ENCODE measurements around the gene TWF1.

DNA sequence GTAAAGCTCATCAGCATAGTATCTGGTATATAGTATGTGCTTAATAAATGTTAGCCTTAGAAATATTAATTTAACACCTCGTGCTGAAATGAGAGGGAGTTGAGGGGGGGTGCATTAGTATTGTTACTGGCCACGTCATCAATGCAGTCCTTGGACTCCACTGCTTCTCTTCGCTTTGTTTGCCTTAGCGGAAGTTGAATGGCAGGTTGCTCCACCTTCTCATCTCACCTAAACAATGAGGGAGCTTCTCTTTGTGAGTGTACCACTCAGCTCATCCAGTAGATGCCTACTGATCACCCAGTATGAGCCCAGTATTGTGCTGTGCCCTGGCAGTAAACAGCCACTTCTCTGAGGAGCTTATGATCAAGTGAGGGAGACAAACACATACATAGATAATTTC lies 34.2 kb upstream of the TWF1 start:
- TF ChIP-seq, protein P1, sequence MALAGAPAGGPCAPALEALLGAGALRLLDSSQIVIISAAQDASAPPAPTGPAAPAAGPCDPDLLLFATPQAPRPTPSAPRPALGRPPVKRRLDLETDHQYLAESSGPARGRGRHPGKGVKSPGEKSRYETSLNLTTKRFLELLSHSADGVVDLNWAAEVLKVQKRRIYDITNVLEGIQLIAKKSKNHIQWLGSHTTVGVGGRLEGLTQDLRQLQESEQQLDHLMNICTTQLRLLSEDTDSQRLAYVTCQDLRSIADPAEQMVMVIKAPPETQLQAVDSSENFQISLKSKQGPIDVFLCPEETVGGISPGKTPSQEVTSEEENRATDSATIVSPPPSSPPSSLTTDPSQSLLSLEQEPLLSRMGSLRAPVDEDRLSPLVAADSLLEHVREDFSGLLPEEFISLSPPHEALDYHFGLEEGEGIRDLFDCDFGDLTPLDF (CRISPR knock-in tag; IDR thresholded peaks at IDR 0.05): no peak
- TF ChIP-seq, protein P2, sequence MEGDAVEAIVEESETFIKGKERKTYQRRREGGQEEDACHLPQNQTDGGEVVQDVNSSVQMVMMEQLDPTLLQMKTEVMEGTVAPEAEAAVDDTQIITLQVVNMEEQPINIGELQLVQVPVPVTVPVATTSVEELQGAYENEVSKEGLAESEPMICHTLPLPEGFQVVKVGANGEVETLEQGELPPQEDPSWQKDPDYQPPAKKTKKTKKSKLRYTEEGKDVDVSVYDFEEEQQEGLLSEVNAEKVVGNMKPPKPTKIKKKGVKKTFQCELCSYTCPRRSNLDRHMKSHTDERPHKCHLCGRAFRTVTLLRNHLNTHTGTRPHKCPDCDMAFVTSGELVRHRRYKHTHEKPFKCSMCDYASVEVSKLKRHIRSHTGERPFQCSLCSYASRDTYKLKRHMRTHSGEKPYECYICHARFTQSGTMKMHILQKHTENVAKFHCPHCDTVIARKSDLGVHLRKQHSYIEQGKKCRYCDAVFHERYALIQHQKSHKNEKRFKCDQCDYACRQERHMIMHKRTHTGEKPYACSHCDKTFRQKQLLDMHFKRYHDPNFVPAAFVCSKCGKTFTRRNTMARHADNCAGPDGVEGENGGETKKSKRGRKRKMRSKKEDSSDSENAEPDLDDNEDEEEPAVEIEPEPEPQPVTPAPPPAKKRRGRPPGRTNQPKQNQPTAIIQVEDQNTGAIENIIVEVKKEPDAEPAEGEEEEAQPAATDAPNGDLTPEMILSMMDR (IDR thresholded peaks at IDR 0.05): no peak
- TF ChIP-seq CREB1 (CRISPR knock-in tag; IDR thresholded peaks at IDR 0.05) (no peak), SMAD3 (CRISPR knock-in tag; IDR thresholded peaks at IDR 0.05; ENCODE audit: borderline replicate concordance) (no peak), ZNF121 (CRISPR knock-in tag; IDR thresholded peaks at IDR 0.05) (no peak), FOXK1 (CRISPR knock-in tag; IDR thresholded peaks at IDR 0.05) (no peak)
- TF ChIP-seq, protein P3, sequence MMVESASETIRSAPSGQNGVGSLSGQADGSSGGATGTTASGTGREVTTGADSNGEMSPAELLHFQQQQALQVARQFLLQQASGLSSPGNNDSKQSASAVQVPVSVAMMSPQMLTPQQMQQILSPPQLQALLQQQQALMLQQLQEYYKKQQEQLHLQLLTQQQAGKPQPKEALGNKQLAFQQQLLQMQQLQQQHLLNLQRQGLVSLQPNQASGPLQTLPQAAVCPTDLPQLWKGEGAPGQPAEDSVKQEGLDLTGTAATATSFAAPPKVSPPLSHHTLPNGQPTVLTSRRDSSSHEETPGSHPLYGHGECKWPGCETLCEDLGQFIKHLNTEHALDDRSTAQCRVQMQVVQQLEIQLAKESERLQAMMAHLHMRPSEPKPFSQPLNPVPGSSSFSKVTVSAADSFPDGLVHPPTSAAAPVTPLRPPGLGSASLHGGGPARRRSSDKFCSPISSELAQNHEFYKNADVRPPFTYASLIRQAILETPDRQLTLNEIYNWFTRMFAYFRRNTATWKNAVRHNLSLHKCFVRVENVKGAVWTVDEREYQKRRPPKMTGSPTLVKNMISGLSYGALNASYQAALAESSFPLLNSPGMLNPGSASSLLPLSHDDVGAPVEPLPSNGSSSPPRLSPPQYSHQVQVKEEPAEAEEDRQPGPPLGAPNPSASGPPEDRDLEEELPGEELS (CRISPR knock-in tag; IDR thresholded peaks at IDR 0.05): no peak
- TF ChIP-seq, protein P4, sequence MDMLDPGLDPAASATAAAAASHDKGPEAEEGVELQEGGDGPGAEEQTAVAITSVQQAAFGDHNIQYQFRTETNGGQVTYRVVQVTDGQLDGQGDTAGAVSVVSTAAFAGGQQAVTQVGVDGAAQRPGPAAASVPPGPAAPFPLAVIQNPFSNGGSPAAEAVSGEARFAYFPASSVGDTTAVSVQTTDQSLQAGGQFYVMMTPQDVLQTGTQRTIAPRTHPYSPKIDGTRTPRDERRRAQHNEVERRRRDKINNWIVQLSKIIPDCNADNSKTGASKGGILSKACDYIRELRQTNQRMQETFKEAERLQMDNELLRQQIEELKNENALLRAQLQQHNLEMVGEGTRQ (CRISPR knock-in tag; IDR thresholded peaks at IDR 0.05): no peak

Data from WTC11 (cell line).